GM12878 (cell line): ENCODE results near the gene SPRED3. TPM values are rescaled to one million over a fixed set of nuclear protein-coding genes. Genes with fewer than 3 reads are reported as not detected.

Source experiments
- ATAC-seq: fragments of 200-7000 bp; cut with Tn5 transposase; 3 replicates; pipeline ENCODE4 v1.9.1; 2020; ENCODE audit warnings: mild to moderate bottlenecking, moderate library complexity
- BruUV-seq: library from RNA; stranded (reverse); fragments of 400-500 nt; replicated peaks from 2 replicates; lab custom pipeline; 2021; lab: Mats Ljungman, UMichigan
- CTCF ChIA-PET: fragments of 300-600 bp; sonication (Branson Sonifier 250); formaldehyde crosslinking; extraction: SDS; loops from one replicate; lab custom pipeline; 2021; ENCODE audit warnings: inconsistent platforms; lab: Yijun Ruan, JAX
- POLR2A ChIA-PET: fragments of 350-600 bp; formaldehyde crosslinking; extraction: SDS; loops from one replicate; lab custom pipeline; 2021; ENCODE audit warnings: inconsistent platforms; lab: Charles Lee
- RAD21 ChIA-PET: fragments of 300-600 bp; sonication (Branson Sonifier 250); formaldehyde crosslinking; loops from one replicate; lab custom pipeline; 2023; ENCODE audit warnings: antibody characterized with exemption; ENCODE audit not compliant: unreplicated experiment; lab: Charles Lee
- SMC1A ChIA-PET: fragments of 300-600 bp; sonication (Branson Sonifier 250); formaldehyde crosslinking; loops from one replicate; lab custom pipeline; 2023; ENCODE audit not compliant: unreplicated experiment, uncharacterized antibody; lab: Charles Lee
- DNase-seq: peaks from one replicate; pipeline ENCODE4 v3.0.0-alpha.2; 2011; ENCODE audit warnings: low read depth, low spot score
- FAIRE-seq: peaks from 3 replicates; lab custom pipeline; 2011; peaks lifted over from hg19 to GRCh38; lab: Jason Lieb, UNC
- H2AFZ ChIP-seq: 2 replicates; pipeline ENCODE4 v1.6.0; 2011; ENCODE audit warnings: low read depth, low read length, control low read depth; ENCODE audit not compliant: control insufficient read depth
- H3K27ac ChIP-seq: 2 replicates; pipeline ENCODE4 v1.5.1; 2011; ENCODE audit warnings: control low read depth; ENCODE audit not compliant: control insufficient read depth, insufficient read depth
- H3K27me3 ChIP-seq, 2 experiments: replicated peaks in 1 of 2; 2 replicates each; pipeline versions ENCODE4 v1.6.0 to v1.6.1; 2011; ENCODE audit warnings: low read length in 1 of 2; ENCODE audit not compliant: control insufficient read depth in 2 of 2, insufficient read depth in 2 of 2
- H3K36me3 ChIP-seq, 2 experiments: 2 replicates each; pipeline ENCODE4 v1.5.1; 2011; ENCODE audit warnings: low read length in 1 of 2; ENCODE audit not compliant: control insufficient read depth in 2 of 2, insufficient read depth in 2 of 2
- H3K4me1 ChIP-seq: 2 replicates; pipeline ENCODE4 v1.6.1; 2011; ENCODE audit warnings: mild to moderate bottlenecking, low read length, moderate library complexity, mixed read lengths; ENCODE audit not compliant: control insufficient read depth, insufficient read depth
- H3K4me2 ChIP-seq: 2 replicates; pipeline ENCODE4 v1.6.0; 2011; ENCODE audit warnings: control low read depth; ENCODE audit not compliant: control insufficient read depth, insufficient read depth
- H3K4me3 ChIP-seq: fragments of 200-600 bp; sonication (generic); 2 replicates; pipeline ENCODE4 v1.5.1; 2016
- H3K79me2 ChIP-seq: 2 replicates; pipeline ENCODE4 v1.6.0; 2011; ENCODE audit warnings: low read length; ENCODE audit not compliant: control insufficient read depth, insufficient read depth
- H3K9ac ChIP-seq: 2 replicates; pipeline ENCODE4 v1.8.0; 2011; ENCODE audit warnings: low read length, control low read depth, mixed read lengths; ENCODE audit not compliant: control insufficient read depth, insufficient read depth
- H3K9me3 ChIP-seq: replicated peaks from 3 replicates; pipeline ENCODE4 v1.5.1; 2011; ENCODE audit warnings: mild to moderate bottlenecking, low read length; ENCODE audit not compliant: control insufficient read depth, insufficient read depth
- H4K20me1 ChIP-seq: 2 replicates; pipeline ENCODE4 v1.6.0; 2011; ENCODE audit not compliant: control insufficient read depth, insufficient read depth
- PBX3 ChIP-seq: IDR thresholded peaks from 2 replicates; pipeline ENCODE4 v1.6.1; 2011; ENCODE audit warnings: mild to moderate bottlenecking, low read depth, low read length, moderate library complexity; ENCODE audit not compliant: insufficient replicate concordance
- SMAD1 ChIP-seq: fragments of 450-650 bp; IDR thresholded peaks from 2 replicates; pipeline ENCODE4 v1.6.1; 2018; ENCODE audit warnings: mild to moderate bottlenecking, low read depth; ENCODE audit not compliant: partially characterized antibody
- WGBS: methylation state at CpG from one replicate; pipeline ENCODE4 v1.1.6; 2016; ENCODE audit warnings: low lambda C conversion rate; ENCODE audit not compliant: insufficient replicate concordance, insufficient coverage; ENCODE audit errors: missing lambda C conversion rate; 5-methylcytosine and 5-hydroxymethylcytosine counted together
- in situ Hi-C: fragments of 300-500 bp; cut with MboI; formaldehyde crosslinking; loops from 9 replicates; pipeline ENCODE4 v1.14.3; 2018; ENCODE audit warnings: mixed read lengths
- intact Hi-C: fragments of 100-400 bp; cut with micrococcal nuclease; formaldehyde crosslinking; loops from one replicate; pipeline ENCODE4 v1.14.2; 2022; ENCODE audit not compliant: unreplicated experiment
- polyA plus RNA-seq, 11 experiments: library from polyadenylated mRNA; depleted of rRNA in 4 of 11; unstranded in 6 of 11; stranded (reverse) in 5 of 11; fragments of >200 nt; fragmentation: Nextera tagmentation in 4 of 11; fragmentation: Illumina TruSeq in 1 of 11; extraction: Ambion mirVana in 4 of 11; extraction: Trizol in 1 of 11; gene quantifications; 1 replicate in 1 of 11; 2 replicates in 10 of 11; pipeline versions ENCODE4 v1.2.1 to v1.2.3, GENCODE V29; 2011 to 2016; ENCODE audit warnings: inconsistent platforms in 2 of 11, missing spikeins in 2 of 11, low read depth in 1 of 11
- total RNA-seq, 4 experiments: library from RNA; depleted of rRNA in 3 of 4; stranded (reverse); fragments of >200 nt in 3 of 4; fragmentation: Illumina TruSeq in 1 of 4; extraction: Trizol in 1 of 4; gene quantifications; 2 replicates each; pipeline versions ENCODE4 v1.2.1 to v1.2.3, GENCODE V29; 2013 to 2021

The SPRED3 gene
- total and polyA plus RNA-seq, 10 of the 15 experiments (the other 5 are each of a cell fraction or from before 2014, with no cell fraction given): 0.09 to 1.5 (median 0.31) TPM; not detected in 2

- H2AFZ ChIP-seq: no peak overlapping the region
- CTCF ChIA-PET: interaction anchor here (1.0 kb wide), 1 partner anchor 12 kb away, joined by 3 read pairs; the partner anchor contains the start of gene FAM98C
- 35% methylated on average over 6 of the region's 22 CpGs for WGBS
- no peaks in the 10 kb centered on the region for H3K9me3 ChIP-seq
- ATAC-seq: no peak
- no peaks in the 10 kb centered on the region; a peak in 1 of 4 replicates for H3K36me3 ChIP-seq
- TF ChIP-seq PBX3 (no peak), SMAD1 (no peak)
- TF ChIP-seq, all 136 proteins: peak for 0
- Histone ChIP-seq H3K27me3 (peaks cover 1 to 2% of the 10 kb centered on the region in 2 experiments; a peak in 2 of 4 replicates), H3K4me1 (peaks cover 12% of the 10 kb centered on the region), H4K20me1 (no peaks in the 10 kb centered on the region; the same call in 1 of the 2 replicates), H3K9ac (no peak overlapping the region), H3K27ac (no peak overlapping the region), H3K4me3 (no peak overlapping the region), H3K79me2 (no peaks in the 10 kb centered on the region), H3K4me2 (no peak overlapping the region)
- DNase-seq (no peak), FAIRE-seq (no peak)
- ChIA-PET SMC1A (interaction anchor here (2.2 kb wide), 1 partner anchor 13 kb away, joined by 6 read pairs; the partner anchor contains the start of gene FAM98C), POLR2A (interaction anchor here (0.6 to 1.0 kb wide), 2 partner anchors 13 to 162 kb away, joined by 3 to 4 read pairs; partner anchors contain the start of gene FAM98C), RAD21 (interaction anchor here (1.8 kb wide), 1 partner anchor 13 kb away, joined by 6 read pairs; the partner anchor contains the start of gene FAM98C)
- in situ Hi-C loops: no loop called here
- BruUV-seq: no TSS peak
- intact Hi-C loops: loop anchor here (5.0 kb wide), 1 partner anchor 158 kb away; no protein-coding TSS in a partner anchor
Observed at GRCh38 chr19:38389957-38390924, 1.7 kb downstream of the SPRED3 start.
